Stomach (tissue), 4 donors: ENCODE measurements around the gene STRN4.

Experiments used
- EP300 ChIP-seq: sonication (generic); formaldehyde crosslinking; IDR thresholded peaks from one replicate; pipeline ENCODE4 v1.6.1; 2017; ENCODE audit warnings: antibody characterized with exemption
- POLR2A ChIP-seq, 4 donors: fragments of 450-650 bp; IDR thresholded peaks; one replicate each; pipeline ENCODE4 v1.6.1; 2016; ENCODE audit warnings: antibody characterized with exemption in 4 of 4, control low read depth in 2 of 4, mild to moderate bottlenecking in 1 of 4, moderate library complexity in 1 of 4
- POLR2AphosphoS5 ChIP-seq, 3 donors: sonication (generic); formaldehyde crosslinking; IDR thresholded peaks; one replicate each; pipeline ENCODE4 v1.6.1; 2016; ENCODE audit warnings: antibody characterized with exemption in 3 of 3
- TF ChIP-seq, protein P1 (sequence below), 7 experiments: fragments of 450-650 bp in 4 of 7; fragments of 200-600 bp in 3 of 7; sonication (generic) in 3 of 7; IDR thresholded peaks; one replicate each; pipeline ENCODE4 v1.5.1; 2016 to 2019; ENCODE audit warnings: antibody characterized with exemption in 7 of 7, control low read depth in 2 of 7, mild to moderate bottlenecking in 1 of 7

DNA sequence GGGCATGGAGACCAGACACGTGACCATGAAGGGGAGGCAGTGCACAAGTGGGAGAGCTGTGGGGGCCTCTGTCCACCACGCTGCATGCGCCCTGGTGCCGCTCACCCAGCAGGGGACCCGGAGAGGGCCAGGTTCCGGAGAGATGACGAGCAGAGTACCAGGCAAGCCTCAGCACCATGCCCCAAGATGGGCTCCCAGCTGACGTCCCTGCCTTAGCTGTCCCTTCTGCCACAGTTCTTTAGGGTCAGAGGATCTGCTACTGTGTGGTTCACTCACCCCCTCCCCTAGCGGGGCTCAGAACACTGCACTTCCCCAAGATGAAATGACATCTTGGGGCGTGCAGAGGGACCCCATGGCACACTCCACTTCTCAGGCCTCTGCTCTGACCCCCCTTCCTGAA, 19.7 kb downstream of the STRN4 start:
- no peak for TF ChIP-seq POLR2AphosphoS5 (IDR thresholded peaks at IDR 0.05)
- TF ChIP-seq, protein P1, sequence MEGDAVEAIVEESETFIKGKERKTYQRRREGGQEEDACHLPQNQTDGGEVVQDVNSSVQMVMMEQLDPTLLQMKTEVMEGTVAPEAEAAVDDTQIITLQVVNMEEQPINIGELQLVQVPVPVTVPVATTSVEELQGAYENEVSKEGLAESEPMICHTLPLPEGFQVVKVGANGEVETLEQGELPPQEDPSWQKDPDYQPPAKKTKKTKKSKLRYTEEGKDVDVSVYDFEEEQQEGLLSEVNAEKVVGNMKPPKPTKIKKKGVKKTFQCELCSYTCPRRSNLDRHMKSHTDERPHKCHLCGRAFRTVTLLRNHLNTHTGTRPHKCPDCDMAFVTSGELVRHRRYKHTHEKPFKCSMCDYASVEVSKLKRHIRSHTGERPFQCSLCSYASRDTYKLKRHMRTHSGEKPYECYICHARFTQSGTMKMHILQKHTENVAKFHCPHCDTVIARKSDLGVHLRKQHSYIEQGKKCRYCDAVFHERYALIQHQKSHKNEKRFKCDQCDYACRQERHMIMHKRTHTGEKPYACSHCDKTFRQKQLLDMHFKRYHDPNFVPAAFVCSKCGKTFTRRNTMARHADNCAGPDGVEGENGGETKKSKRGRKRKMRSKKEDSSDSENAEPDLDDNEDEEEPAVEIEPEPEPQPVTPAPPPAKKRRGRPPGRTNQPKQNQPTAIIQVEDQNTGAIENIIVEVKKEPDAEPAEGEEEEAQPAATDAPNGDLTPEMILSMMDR (IDR thresholded peaks at IDR 0.05), result no peak
- no peak for TF ChIP-seq EP300
- TF ChIP-seq POLR2A (IDR thresholded peaks at IDR 0.05), result no peak
